H9 (cell line): ENCODE data around the gene NRP2. TPM values are rescaled to one million over a fixed set of nuclear protein-coding genes. Genes with fewer than 3 reads are reported as not detected.

Experiments
- DNase-seq: peaks from one replicate; pipeline ENCODE4 v3.0.0-alpha.2; 2017
- H2AFZ ChIP-seq: one replicate; pipeline ENCODE4 v1.6.1; 2013; ENCODE audit warnings: mild to moderate bottlenecking, low read length, control low read depth, moderate library complexity
- H2AK5ac ChIP-seq: 2 replicates; pipeline ENCODE4 v1.6.1; 2013; ENCODE audit warnings: low read length, control low read depth, mixed read lengths; ENCODE audit not compliant: insufficient read length
- H2BK120ac ChIP-seq: one replicate; pipeline ENCODE4 v1.6.1; 2013; ENCODE audit warnings: low read depth, mild to moderate bottlenecking, low read length, control low read depth, inconsistent platforms; ENCODE audit not compliant: poor library complexity, severe bottlenecking
- H2BK12ac ChIP-seq: 2 replicates; pipeline ENCODE4 v1.6.1; 2013; ENCODE audit warnings: low read length, control low read depth, mixed read lengths, low read depth; ENCODE audit not compliant: insufficient read length
- H2BK15ac ChIP-seq: 2 replicates; pipeline ENCODE4 v1.6.1; 2013; ENCODE audit warnings: low read depth, low read length, control low read depth
- H2BK20ac ChIP-seq: one replicate; pipeline ENCODE4 v1.6.1; 2013; ENCODE audit warnings: low read depth, mild to moderate bottlenecking, low read length, control low read depth, inconsistent platforms; ENCODE audit not compliant: poor library complexity, severe bottlenecking
- H2BK5ac ChIP-seq: 2 replicates; pipeline ENCODE4 v1.6.1; 2013; ENCODE audit warnings: low read length, control low read depth, mixed read lengths; ENCODE audit not compliant: insufficient read length
- H3K14ac ChIP-seq: 2 replicates; pipeline ENCODE4 v1.6.1; 2013; ENCODE audit warnings: low read length, control low read depth; ENCODE audit not compliant: insufficient read depth
- H3K18ac ChIP-seq: 2 replicates; pipeline ENCODE4 v1.6.1; 2013; ENCODE audit warnings: low read depth, mild to moderate bottlenecking, mixed read lengths, low read length, control low read depth; ENCODE audit not compliant: insufficient read length
- H3K23ac ChIP-seq: 2 replicates; pipeline ENCODE4 v1.6.1; 2013; ENCODE audit warnings: low read length, control low read depth, mixed read lengths, low read depth; ENCODE audit not compliant: insufficient read length
- H3K23me2 ChIP-seq: 2 replicates; pipeline ENCODE4 v1.6.1; 2013; ENCODE audit warnings: low read depth, mild to moderate bottlenecking, mixed read lengths, low read length, control low read depth; ENCODE audit not compliant: insufficient read length, poor library complexity, severe bottlenecking
- H3K27ac ChIP-seq: 2 replicates; pipeline ENCODE4 v1.5.1; 2013; ENCODE audit warnings: low read length, control low read depth, mixed read lengths, low read depth; ENCODE audit not compliant: insufficient read length
- H3K27me3 ChIP-seq: 2 replicates; pipeline ENCODE4 v1.6.1; 2013; ENCODE audit warnings: low read length, control low read depth, inconsistent platforms; ENCODE audit not compliant: insufficient read depth
- H3K4ac ChIP-seq: 2 replicates; pipeline ENCODE4 v1.6.1; 2013; ENCODE audit warnings: low read depth, mild to moderate bottlenecking, control low read depth, inconsistent platforms, low read length, moderate library complexity
- H3K4me1 ChIP-seq: 2 replicates; pipeline ENCODE4 v1.6.1; 2013; ENCODE audit warnings: low read length, control low read depth, inconsistent platforms; ENCODE audit not compliant: insufficient read depth
- H3K4me2 ChIP-seq: 2 replicates; pipeline ENCODE4 v1.6.1; 2013; ENCODE audit warnings: low read length, control low read depth, mixed read lengths; ENCODE audit not compliant: insufficient read length, insufficient read depth
- H3K56ac ChIP-seq: 2 replicates; pipeline ENCODE4 v1.6.1; 2013; ENCODE audit warnings: low read depth, mild to moderate bottlenecking, mixed read lengths, low read length, control low read depth; ENCODE audit not compliant: insufficient read length
- H3K79me1 ChIP-seq: 2 replicates; pipeline ENCODE4 v1.6.1; 2013; ENCODE audit warnings: low read depth, mild to moderate bottlenecking, moderate library complexity, low read length, control low read depth, inconsistent platforms; ENCODE audit not compliant: insufficient read depth, poor library complexity, severe bottlenecking
- H3K79me2 ChIP-seq: 2 replicates; pipeline ENCODE4 v1.6.1; 2013; ENCODE audit warnings: low read length, control low read depth, inconsistent platforms; ENCODE audit not compliant: insufficient read depth
- H3K9ac ChIP-seq: 2 replicates; pipeline ENCODE4 v1.6.1; 2013; ENCODE audit warnings: low read length, control low read depth, mixed read lengths; ENCODE audit not compliant: insufficient read length; ENCODE audit errors: extremely low read depth
- H3K9me3 ChIP-seq: one replicate; pipeline ENCODE4 v1.6.1; 2013; ENCODE audit warnings: low read depth, low read length, inconsistent platforms; ENCODE audit not compliant: control insufficient read depth
- H3T11ph ChIP-seq: one replicate; pipeline ENCODE4 v1.6.1; 2013; ENCODE audit warnings: mild to moderate bottlenecking, low read length, control low read depth, inconsistent platforms
- H4K20me1 ChIP-seq: one replicate; pipeline ENCODE4 v1.6.1; 2013; ENCODE audit not compliant: control insufficient read depth, insufficient read length, insufficient read depth
- H4K5ac ChIP-seq: 2 replicates; pipeline ENCODE4 v1.6.1; 2013; ENCODE audit warnings: low read depth, mild to moderate bottlenecking, mixed read lengths, low read length, control low read depth; ENCODE audit not compliant: insufficient read length
- H4K8ac ChIP-seq: replicated peaks from 2 replicates; pipeline ENCODE4 v1.6.1; 2013; ENCODE audit warnings: low read length, control low read depth, mixed read lengths, low read depth; ENCODE audit not compliant: insufficient read length
- H4K91ac ChIP-seq: 2 replicates; pipeline ENCODE4 v1.6.1; 2013; ENCODE audit warnings: low read depth, mild to moderate bottlenecking, moderate library complexity, mixed read lengths, low read length, control low read depth; ENCODE audit not compliant: insufficient read length
- H3K27ac Mint-ChIP-seq, 3 experiments: 2 replicates in 2 of 3; 3 replicates in 1 of 3; pipeline ENCODE4 v1.8.0; 2020 to 2021; ENCODE audit warnings: mixed read lengths in 3 of 3, mild to moderate bottlenecking in 1 of 3, moderate library complexity in 1 of 3
- H3K27me3 Mint-ChIP-seq: 2 replicates; pipeline ENCODE4 v1.8.0; 2021; ENCODE audit warnings: low read depth, mild to moderate bottlenecking, moderate library complexity, mixed read lengths
- H3K36me3 Mint-ChIP-seq, 3 experiments: 2 replicates in 2 of 3; 3 replicates in 1 of 3; pipeline ENCODE4 v1.8.0; 2020 to 2021; ENCODE audit warnings: low read depth in 3 of 3, mixed read lengths in 3 of 3; ENCODE audit not compliant: insufficient read depth in 1 of 3
- H3K4me1 Mint-ChIP-seq, 2 experiments: 2 replicates each; pipeline ENCODE4 v1.8.0; 2020; ENCODE audit warnings: mixed read lengths in 2 of 2
- H3K4me3 Mint-ChIP-seq, 2 experiments: 2 replicates in 1 of 2; 3 replicates in 1 of 2; pipeline ENCODE4 v1.8.0; 2020 to 2021; ENCODE audit warnings: mild to moderate bottlenecking in 2 of 2, mixed read lengths in 2 of 2, moderate library complexity in 1 of 2
- H3K9me3 Mint-ChIP-seq, 2 experiments: 2 replicates in 1 of 2; 3 replicates in 1 of 2; pipeline ENCODE4 v1.8.0; 2020; ENCODE audit warnings: mild to moderate bottlenecking in 2 of 2, mixed read lengths in 2 of 2, moderate library complexity in 1 of 2
- CTCF ChIP-seq: fragments of 200-600 bp; sonication (generic); conservative IDR thresholded peaks from 3 replicates; pipeline ENCODE4 v1.8.0; 2021; ENCODE audit warnings: antibody characterized with exemption, mild to moderate bottlenecking
- WGBS: extraction: QIAGEN DNeasy Blood & Tissue Kit; methylation state at CpG from one replicate; pipeline ENCODE4 v1.1.7; 2013; ENCODE audit warnings: missing lambda C conversion rate, low lambda C conversion rate, mixed read lengths; ENCODE audit not compliant: insufficient read length; ENCODE audit errors: extremely low coverage; 5-methylcytosine and 5-hydroxymethylcytosine counted together
- total RNA-seq: library from RNA; stranded (reverse); gene quantifications from 2 replicates; pipeline ENCODE4 v1.2.1, GENCODE V29; 2021

Gene NRP2
- total RNA-seq, 1 experiment from 2014 or later: 19.7 TPM

DNA sequence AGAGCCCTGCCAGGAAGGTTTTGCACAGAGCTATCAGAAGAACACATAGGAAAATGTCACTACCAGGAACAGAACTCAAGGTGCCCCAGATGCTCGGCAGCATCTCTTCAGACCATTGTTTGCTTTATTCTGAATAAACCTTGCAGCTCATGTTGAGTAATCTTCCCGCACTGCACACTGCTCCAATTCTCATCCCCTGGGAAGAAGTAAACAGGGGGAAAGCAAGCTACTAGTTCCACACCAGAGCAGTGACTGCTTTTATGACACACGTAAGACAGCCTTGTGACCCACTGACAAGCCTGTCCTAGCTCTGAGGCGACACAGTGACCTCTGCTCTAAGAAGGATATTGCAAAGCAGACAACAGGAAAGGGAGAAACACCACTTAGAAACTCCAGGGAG lies 44.2 kb downstream of the NRP2 start:
- no peak overlapping the region for H3K23ac ChIP-seq
- peaks cover 2% of the 10 kb centered on the region; the same call in 1 of the 2 replicates for H3K4me1 ChIP-seq
- H3K23me2 ChIP-seq: no peaks in the 10 kb centered on the region
- no peak overlapping the region for H2BK12ac ChIP-seq
- H3K18ac ChIP-seq: no peak overlapping the region
- H2BK120ac ChIP-seq: no peak overlapping the region
- no peak overlapping the region for H4K5ac ChIP-seq
- H2AFZ ChIP-seq: no peak overlapping the region
- H2BK15ac ChIP-seq: no peak overlapping the region
- no peak overlapping the region for H3K27ac ChIP-seq
- no CpG with 5 or more reads among the region's 4 CpGs for WGBS
- no peak for DNase-seq
- H2AK5ac ChIP-seq: no peak overlapping the region
- H3K36me3 Mint-ChIP-seq: peaks cover 41 to 53% (median 45%) of the 10 kb centered on the region in 3 experiments; a peak in 6 of 7 replicates
- H3T11ph ChIP-seq: no peak overlapping the region
- H4K20me1 ChIP-seq: no peaks in the 10 kb centered on the region
- H3K79me2 ChIP-seq: no peaks in the 10 kb centered on the region
- no peak overlapping the region for H3K9ac ChIP-seq
- H4K8ac ChIP-seq: no peak overlapping the region
- no peak overlapping the region for H3K56ac ChIP-seq
- TF ChIP-seq CTCF: no peak
- H3K9me3 Mint-ChIP-seq: no peaks in the 10 kb centered on the region; a peak in 1 of 5 replicates
- H3K4me3 Mint-ChIP-seq: no peak overlapping the region
- no peaks in the 10 kb centered on the region for H3K27me3 Mint-ChIP-seq
- no peaks in the 10 kb centered on the region for H3K9me3 ChIP-seq
- no peaks in the 10 kb centered on the region for H3K79me1 ChIP-seq
- H3K4me2 ChIP-seq: no peak overlapping the region
- peaks cover 45 to 49% of the 10 kb centered on the region in 2 experiments for H3K4me1 Mint-ChIP-seq
- no peak overlapping the region for H3K14ac ChIP-seq
- H3K4ac ChIP-seq: no peak overlapping the region
- no peak overlapping the region for H2BK5ac ChIP-seq
- H2BK20ac ChIP-seq: no peak overlapping the region
- no peak overlapping the region for H3K27ac Mint-ChIP-seq
- H3K27me3 ChIP-seq: no peaks in the 10 kb centered on the region
- no peak overlapping the region for H4K91ac ChIP-seq
